Natural killer cell (primary cell): ENCODE measurements around the gene CCDC82. TPM values are rescaled to one million over a fixed set of nuclear protein-coding genes. Genes with fewer than 3 reads are reported as not detected.

ENCODE experiments used
- ATAC-seq, 3 donors: fragments of 150-1000 bp in 2 of 3; fragments of 200-7000 bp in 1 of 3; cut with Tn5 transposase; 1 replicate in 1 of 3; 2 replicates in 2 of 3; pipeline ENCODE4 v1.10.0; 2021; ENCODE audit warnings: mild to moderate bottlenecking in 2 of 3, moderate library complexity in 2 of 3
- DNase-seq, 2 donors: peaks; one replicate each; pipeline versions ENCODE4 v3.0.0 to v3.0.0-alpha.2; 2013 to 2021; ENCODE audit warnings: mixed read lengths in 1 of 2
- H3K27ac ChIP-seq: one replicate; pipeline ENCODE4 v1.5.1; 2013; ENCODE audit warnings: mild to moderate bottlenecking, low read length
- H3K27me3 ChIP-seq: one replicate; pipeline ENCODE4 v1.6.1; 2013; ENCODE audit warnings: low read length; ENCODE audit not compliant: control insufficient read depth, insufficient read depth
- H3K36me3 ChIP-seq: one replicate; pipeline ENCODE4 v1.6.1; 2013; ENCODE audit warnings: low read length; ENCODE audit not compliant: control insufficient read depth, insufficient read depth
- H3K4me1 ChIP-seq: one replicate; pipeline ENCODE4 v1.6.1; 2013; ENCODE audit warnings: low read length; ENCODE audit not compliant: control insufficient read depth, insufficient read depth
- H3K4me3 ChIP-seq: one replicate; pipeline ENCODE4 v1.5.1; 2013; ENCODE audit warnings: low read length
- H3K9me3 ChIP-seq: one replicate; pipeline ENCODE4 v1.6.1; 2013; ENCODE audit warnings: low read length; ENCODE audit not compliant: control insufficient read depth, insufficient read depth
- H3K27ac Mint-ChIP-seq, 2 donors: one replicate each; pipeline ENCODE4 v1.8.0; 2022; ENCODE audit warnings: mild to moderate bottlenecking in 2 of 2, mixed read lengths in 2 of 2, moderate library complexity in 1 of 2
- H3K27me3 Mint-ChIP-seq, 2 donors: one replicate each; pipeline ENCODE4 v1.8.0; 2022; ENCODE audit warnings: low read depth in 2 of 2, mixed read lengths in 2 of 2
- H3K36me3 Mint-ChIP-seq: one replicate; pipeline ENCODE4 v1.8.0; 2022; ENCODE audit warnings: mixed read lengths
- H3K4me1 Mint-ChIP-seq, 2 donors: one replicate each; pipeline ENCODE4 v1.8.0; 2022; ENCODE audit warnings: mixed read lengths in 2 of 2
- H3K4me3 Mint-ChIP-seq: one replicate; pipeline ENCODE4 v1.8.0; 2022; ENCODE audit warnings: mild to moderate bottlenecking, moderate library complexity, mixed read lengths
- H3K9me3 Mint-ChIP-seq, 2 donors: one replicate each; pipeline ENCODE4 v1.8.0; 2022; ENCODE audit warnings: mixed read lengths in 2 of 2
- CTCF ChIP-seq: fragments of 200-600 bp; IDR thresholded peaks from one replicate; pipeline ENCODE4 v1.8.0; 2022; ENCODE audit warnings: antibody characterized with exemption
- WGBS: methylation state at CpG from one replicate; pipeline ENCODE4 v1.1.7; 2013; ENCODE audit warnings: missing lambda C conversion rate; ENCODE audit not compliant: insufficient coverage; 5-methylcytosine and 5-hydroxymethylcytosine counted together
- intact Hi-C: fragments of 100-400 bp; cut with micrococcal nuclease; formaldehyde crosslinking; loops from one replicate; pipeline ENCODE4 v1.14.2; 2022
- total RNA-seq, 4 donors: library from RNA; stranded (reverse); fragments of 120-200 nt in 1 of 4; gene quantifications; one replicate each; pipeline versions ENCODE4 v1.2.3 to v1.2.4, GENCODE V29; 2013 to 2022

The CCDC82 gene
- total RNA-seq, 3 donors from 2014 or later (not counting 1 experiment from before 2014, with no cell fraction given) = 36.2 to 42.1 (median 38.0) TPM

GRCh38 chr11:96316869-96317268 is 72.8 kb downstream of the CCDC82 start:
- H3K4me3 ChIP-seq = no peak overlapping the region
- H3K36me3 ChIP-seq = no peaks in the 10 kb centered on the region
- no peak for DNase-seq
- peaks cover 37 to 55% of the 10 kb centered on the region in 2 donors for H3K4me1 Mint-ChIP-seq
- H3K27ac ChIP-seq = no peak overlapping the region
- intact Hi-C loops = no loop called here
- H3K9me3 ChIP-seq = no peaks in the 10 kb centered on the region
- no peaks in the 10 kb centered on the region for H3K27me3 Mint-ChIP-seq
- H3K9me3 Mint-ChIP-seq = no peaks in the 10 kb centered on the region
- no peaks in the 10 kb centered on the region for H3K27me3 ChIP-seq
- TF ChIP-seq CTCF = no peak
- H3K27ac Mint-ChIP-seq = peak overlapping the region in 1 of 2 donors; percentile 80
- no peaks in the 10 kb centered on the region for H3K36me3 Mint-ChIP-seq
- no peak overlapping the region for H3K4me3 Mint-ChIP-seq
- 99% methylated on average over 3 of the region's 3 CpGs for WGBS
- no peak for ATAC-seq
- peaks cover 15% of the 10 kb centered on the region for H3K4me1 ChIP-seq

- TF ChIP-seq CTCF = no peak
- Mint-ChIP-seq H3K9me3 (no peaks in the 10 kb centered on the region), H3K4me1 (peaks cover 39 to 55% of the 10 kb centered on the region in 2 donors), H3K27ac (peak overlapping the region in 1 of 2 donors; percentile 80), H3K36me3 (no peaks in the 10 kb centered on the region), H3K27me3 (no peaks in the 10 kb centered on the region), H3K4me3 (no peak overlapping the region)
- WGBS = 25% methylated on average over 1 of the region's 1 CpG
- H3K4me3 ChIP-seq = no peak overlapping the region
- no peaks in the 10 kb centered on the region for H3K27me3 ChIP-seq
- H3K4me1 ChIP-seq = peaks cover 15% of the 10 kb centered on the region
- intact Hi-C loops = no loop called here
- H3K36me3 ChIP-seq = no peaks in the 10 kb centered on the region
- DNase-seq (no peak), ATAC-seq (no peak)
- no peaks in the 10 kb centered on the region for H3K9me3 ChIP-seq
- H3K27ac ChIP-seq = no peak overlapping the region
Observed at GRCh38 chr11:96315476-96315875, 74.2 kb downstream of the CCDC82 start.

- intact Hi-C loops = no loop called here
- Mint-ChIP-seq H3K4me3 (peak overlapping the region; percentile 67), H3K36me3 (no peaks in the 10 kb centered on the region), H3K9me3 (no peaks in the 10 kb centered on the region), H3K27me3 (no peaks in the 10 kb centered on the region), H3K4me1 (peaks cover 37 to 55% of the 10 kb centered on the region in 2 donors), H3K27ac (peak overlapping the region; percentile 80 to 85)
- peak overlapping the region; percentile 28 for H3K27ac ChIP-seq
- WGBS = 38% methylated on average over 4 of the region's 4 CpGs
- H3K4me3 ChIP-seq = no peak overlapping the region
- peak in 1 of 2 donors; percentile 23 for DNase-seq
- H3K36me3 ChIP-seq = no peaks in the 10 kb centered on the region
- no peak for TF ChIP-seq CTCF
- H3K4me1 ChIP-seq = peaks cover 15% of the 10 kb centered on the region
- no peaks in the 10 kb centered on the region for H3K9me3 ChIP-seq
- no peaks in the 10 kb centered on the region for H3K27me3 ChIP-seq
- peak in 1 of 3 donors; percentile 67 for ATAC-seq
Observed at GRCh38 chr11:96314326-96315020, 75.2 kb downstream of the CCDC82 start.

- no peak overlapping the region for H3K4me3 Mint-ChIP-seq
- H3K27ac Mint-ChIP-seq = peak overlapping the region in 1 of 2 donors; percentile 80
- H3K36me3 Mint-ChIP-seq = no peaks in the 10 kb centered on the region
- Histone ChIP-seq H3K4me3 (no peak overlapping the region), H3K27ac (no peak overlapping the region), H3K36me3 (no peaks in the 10 kb centered on the region), H3K4me1 (peaks cover 15% of the 10 kb centered on the region), H3K9me3 (no peaks in the 10 kb centered on the region), H3K27me3 (no peaks in the 10 kb centered on the region)
- ATAC-seq = no peak
- H3K27me3 Mint-ChIP-seq = no peaks in the 10 kb centered on the region
- H3K9me3 Mint-ChIP-seq = no peaks in the 10 kb centered on the region
- DNase-seq = no peak
- TF ChIP-seq CTCF = no peak
- H3K4me1 Mint-ChIP-seq = peaks cover 32 to 44% of the 10 kb centered on the region in 2 donors
- intact Hi-C loops = no loop called here
- 91% methylated on average over 6 of the region's 6 CpGs for WGBS
Observed at GRCh38 chr11:96313163-96313562, 76.5 kb downstream of the CCDC82 start.
